Retinal pigment epithelial cell (primary cell): ENCODE measurements around the gene CLDN3.
"Not testable (repeated sequence)": the region's sequence is repeated elsewhere in the genome, so short reads cannot be mapped to it uniquely, and the experiment has no call there.

Source experiments
- DNase-seq: peaks from one replicate; pipeline ENCODE4 v3.0.0-alpha.2; 2010; ENCODE audit warnings: low read depth
- H3K4me3 ChIP-seq: 2 replicates; pipeline ENCODE4 v1.5.1; 2011; ENCODE audit warnings: mild to moderate bottlenecking, low read length, control low read depth, moderate library complexity
- CTCF ChIP-seq: conservative IDR thresholded peaks from 2 replicates; pipeline ENCODE4 v1.5.1; 2011; ENCODE audit warnings: low read depth, low read length, control low read depth, inconsistent platforms

The CLDN3 gene

DNA sequence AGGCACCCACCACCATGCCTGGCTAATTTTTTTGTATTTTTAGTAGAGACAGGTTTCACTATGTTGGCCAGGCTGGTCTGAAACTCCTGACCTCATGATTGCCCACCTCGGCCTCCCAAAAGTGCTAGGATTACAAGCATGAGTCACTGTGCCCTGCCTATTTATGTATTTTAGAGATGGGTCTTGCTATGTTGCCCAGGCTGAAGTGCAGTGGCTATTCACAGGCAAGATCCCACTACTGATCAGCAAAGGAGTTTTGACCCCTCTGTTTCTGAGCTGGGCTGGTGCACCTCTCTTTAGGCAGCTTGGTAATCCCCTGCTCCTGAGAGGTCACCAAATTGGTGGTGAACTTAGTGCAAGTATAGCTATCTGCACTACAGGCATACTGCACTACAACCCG lies 37.7 kb downstream of the CLDN3 start:
- TF ChIP-seq CTCF, result no peak
- H3K4me3 ChIP-seq, result no peak overlapping the region
- DNase-seq, result no peak

GRCh38 chr7:73730485-73730884 lies 39.6 kb downstream of the CLDN3 start:
- no peak for DNase-seq
- TF ChIP-seq CTCF, result no peak
- H3K4me3 ChIP-seq, result no peak overlapping the region

DNA sequence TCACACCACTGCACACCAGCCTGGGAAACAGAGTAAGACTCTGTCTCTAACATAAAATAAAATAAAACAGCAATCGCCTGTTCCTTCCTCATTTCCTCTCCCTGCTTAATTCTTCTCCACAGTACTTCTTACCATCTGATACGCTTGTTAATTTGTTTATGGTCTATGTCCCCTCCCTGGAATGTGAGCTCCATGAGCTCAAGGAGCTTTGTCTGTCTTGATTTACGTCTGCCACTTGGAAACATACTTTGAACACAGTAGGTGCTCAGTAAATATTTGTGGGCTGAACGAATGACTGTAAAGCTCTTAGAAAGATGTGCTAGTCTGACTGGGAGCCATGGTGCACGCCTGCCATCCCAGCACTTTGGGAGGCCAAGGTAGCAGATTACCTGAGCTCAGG lies 41.5 kb downstream of the CLDN3 start:
- DNase-seq, result no peak
- H3K4me3 ChIP-seq, result no peak overlapping the region
- no peak for TF ChIP-seq CTCF

GRCh38 chr7:73727952-73728351 lies 42.1 kb downstream of the CLDN3 start:
- DNase-seq, result no peak
- no peak for TF ChIP-seq CTCF
- H3K4me3 ChIP-seq, result no peak overlapping the region

- no peak overlapping the region for H3K4me3 ChIP-seq
- no peak for TF ChIP-seq CTCF
- no peak for DNase-seq
Measured at GRCh38 chr7:73726083-73726466, 44.0 kb downstream of the CLDN3 start.

- no peak for DNase-seq
- H3K4me3 ChIP-seq, result no peak overlapping the region
- TF ChIP-seq CTCF, result no peak
Measured at GRCh38 chr7:73723813-73724212, 46.3 kb downstream of the CLDN3 start.

GRCh38 chr7:73722785-73723184 lies 47.3 kb downstream of the CLDN3 start:
- H3K4me3 ChIP-seq, result no peak overlapping the region
- TF ChIP-seq CTCF, result no peak
- DNase-seq, result no peak

- not testable (repeated sequence) for DNase-seq, H3K4me3 ChIP-seq
Measured at GRCh38 chr7:73722182-73722581, 47.9 kb downstream of the CLDN3 start.
